GM20000 (cell line): Measurements from ENCODE around the gene CCDC70.

ENCODE experiments used
- DNase-seq: peaks from one replicate; pipeline ENCODE4 v3.0.0; 2012; ENCODE audit warnings: low spot score
- CTCF ChIP-seq: IDR thresholded peaks from 2 replicates; pipeline ENCODE4 v1.5.1; 2012; ENCODE audit warnings: mild to moderate bottlenecking, control low read depth; ENCODE audit errors: extremely low read depth, missing control alignments

The CCDC70 gene

GRCh38 chr13:51840917-51841316, 20.9 kb upstream of the CCDC70 start:
- DNase-seq: no peak
- no peak for TF ChIP-seq CTCF

- no peak for DNase-seq
- TF ChIP-seq CTCF: no peak
These were observed 20.0 kb upstream of the CCDC70 start for GRCh38 chr13:51841732-51842131.

- DNase-seq: no peak
- TF ChIP-seq CTCF: no peak
These were observed 18.2 kb upstream of the CCDC70 start for GRCh38 chr13:51843529-51843928.

- DNase-seq: peak; percentile 63
- peak; percentile 83 for TF ChIP-seq CTCF
These were observed 16.8 kb upstream of the CCDC70 start, which contains the start of gene TMEM272 for GRCh38 chr13:51844862-51845573. TMEM272 (minus strand) TSS chr13:51845177; CDS start chr13:51838530, 6,647 bp downstream.

GRCh38 chr13:51845574-51846318, 16.0 kb upstream of the CCDC70 start:
- TF ChIP-seq CTCF: no peak
- no peak for DNase-seq

- no peak for TF ChIP-seq CTCF
- no peak for DNase-seq
These were observed 15.0 kb upstream of the CCDC70 start for GRCh38 chr13:51846756-51847155.

- no peak for TF ChIP-seq CTCF
- no peak for DNase-seq
These were observed 13.1 kb upstream of the CCDC70 start for GRCh38 chr13:51848674-51849073.
